ENCODE measurements around the gene LATS2.

- no peak for TF ChIP-seq CTCF (IDR thresholded peaks at IDR 0.05; ENCODE audit: low read depth, low read length)
- no peak for TF ChIP-seq POLR2A (IDR thresholded peaks at IDR 0.05; ENCODE audit: extremely low read depth, insufficient read length)
- no peak for TF ChIP-seq MAX (IDR thresholded peaks at IDR 0.05; ENCODE audit: low read depth, low read length)
- no peak for TF ChIP-seq MYC (IDR thresholded peaks at IDR 0.05; ENCODE audit: low read depth, low read length)
Observed at GRCh38 chr13:20984879-20985278, 76.5 kb downstream of the LATS2 start.
